Measurements from ENCODE around the gene GLIS1.
A peak's percentile ranks its signal among the peaks of the same experiment; 100 is the strongest.

The GLIS1 gene

GRCh38 chr1:53638360-53639035, 100.5 kb downstream of the GLIS1 start:
- DNase-seq (ENCODE audit: low spot score) = no peak

DNA sequence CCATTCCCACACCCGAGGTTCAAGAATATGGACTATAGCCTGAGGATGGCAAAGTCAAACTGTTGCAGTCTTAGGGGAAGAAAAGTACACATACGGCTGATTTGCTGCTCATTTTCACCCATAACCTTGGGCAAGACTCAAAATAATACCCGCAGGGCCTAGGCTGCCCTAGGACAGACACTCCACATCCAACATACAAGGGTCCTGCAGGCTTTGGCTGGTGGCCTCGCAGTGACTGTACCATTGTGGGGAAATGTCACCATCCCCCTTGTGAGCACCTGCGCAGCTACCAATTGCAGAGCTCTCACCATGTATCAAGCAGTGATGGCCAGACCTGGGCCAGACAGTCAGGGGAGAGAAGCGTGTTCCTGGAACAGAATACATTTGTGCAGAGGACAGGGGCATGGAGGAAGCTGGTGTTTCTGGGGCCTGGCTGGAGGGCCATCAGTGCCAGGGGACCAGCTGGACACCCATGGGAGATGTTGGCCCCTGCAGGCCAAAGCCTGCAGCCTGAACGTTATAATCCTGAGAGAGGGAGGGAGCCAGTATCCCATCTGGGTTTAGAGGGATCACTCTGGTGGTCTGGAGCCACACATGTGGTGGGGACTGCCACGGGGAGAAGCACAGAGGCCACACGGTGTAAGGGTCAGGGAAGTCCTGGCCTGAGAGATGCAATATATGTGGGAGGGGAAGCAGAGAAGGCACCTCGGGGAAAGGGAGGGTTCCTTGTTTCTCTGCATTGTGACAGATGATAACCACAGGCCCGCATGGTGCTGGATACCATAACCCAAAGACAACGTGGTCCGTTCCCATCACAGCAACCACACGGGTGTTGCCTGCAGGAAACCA, 101.2 kb downstream of the GLIS1 start:
- DNase-seq (ENCODE audit: low spot score) = no peak

DNA sequence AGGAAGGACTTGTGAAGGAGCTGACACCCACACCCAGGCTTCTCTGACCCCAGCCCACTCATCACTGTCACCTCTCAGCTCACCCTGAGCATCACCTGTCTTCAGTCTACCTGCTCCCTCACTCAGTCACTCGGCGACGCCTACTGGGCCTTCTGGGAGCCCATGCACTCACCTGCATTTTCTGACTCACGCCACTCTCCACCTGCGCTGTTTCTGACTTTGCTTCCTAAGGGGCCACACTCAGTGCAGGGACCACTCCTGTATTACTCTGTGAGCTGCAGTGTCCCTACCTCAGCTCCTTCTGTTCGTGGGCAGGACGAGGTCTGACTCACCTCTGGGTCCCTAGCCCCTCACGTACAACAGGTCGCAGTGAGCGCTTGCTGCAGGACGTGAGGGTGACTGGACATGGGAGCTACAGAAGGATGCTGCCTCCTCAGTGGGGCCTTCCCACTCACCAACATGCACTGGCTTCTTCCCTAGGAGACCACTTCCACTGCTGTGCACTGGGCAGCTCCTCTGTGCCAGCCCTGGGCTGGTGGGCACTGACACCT, 102.3 kb downstream of the GLIS1 start:
- no peak for DNase-seq (ENCODE audit: low spot score)

GRCh38 chr1:53634571-53634979, 104.4 kb downstream of the GLIS1 start:
- no peak for DNase-seq (ENCODE audit: low spot score)

DNA sequence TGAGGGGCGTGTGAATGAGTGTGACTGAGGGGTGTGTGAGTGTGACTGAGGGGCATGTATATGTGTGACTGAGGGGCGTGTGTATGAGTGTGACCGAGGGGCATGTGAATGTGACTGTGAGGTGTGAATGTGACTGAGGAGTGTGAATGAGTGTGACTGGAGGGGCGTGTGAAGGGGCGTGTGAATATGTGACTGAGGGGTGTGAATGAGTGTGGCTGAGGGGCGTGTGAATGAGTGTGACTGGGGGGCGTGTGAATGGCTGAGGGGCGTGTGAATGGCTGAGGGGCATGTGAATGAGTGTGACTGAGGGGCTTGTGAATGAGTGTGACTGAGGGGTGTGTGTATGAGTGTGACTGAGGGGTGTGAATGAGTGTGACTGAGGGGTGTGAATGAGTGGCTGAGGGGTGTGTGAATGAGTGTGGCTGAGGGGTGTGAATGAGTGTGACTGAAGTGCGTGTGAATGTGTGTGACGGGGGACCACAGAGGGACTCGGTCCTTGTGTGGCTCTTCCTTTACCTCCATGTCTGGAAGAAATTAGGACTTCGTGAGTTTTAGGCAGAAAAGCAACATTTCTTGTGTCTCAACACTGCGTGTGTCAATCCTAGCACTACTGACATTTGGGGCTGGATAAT, 105.8 kb downstream of the GLIS1 start:
- DNase-seq (ENCODE audit: low spot score) = no peak

GRCh38 chr1:53631622-53632310, 107.2 kb downstream of the GLIS1 start:
- DNase-seq (ENCODE audit: low spot score) = no peak

DNA sequence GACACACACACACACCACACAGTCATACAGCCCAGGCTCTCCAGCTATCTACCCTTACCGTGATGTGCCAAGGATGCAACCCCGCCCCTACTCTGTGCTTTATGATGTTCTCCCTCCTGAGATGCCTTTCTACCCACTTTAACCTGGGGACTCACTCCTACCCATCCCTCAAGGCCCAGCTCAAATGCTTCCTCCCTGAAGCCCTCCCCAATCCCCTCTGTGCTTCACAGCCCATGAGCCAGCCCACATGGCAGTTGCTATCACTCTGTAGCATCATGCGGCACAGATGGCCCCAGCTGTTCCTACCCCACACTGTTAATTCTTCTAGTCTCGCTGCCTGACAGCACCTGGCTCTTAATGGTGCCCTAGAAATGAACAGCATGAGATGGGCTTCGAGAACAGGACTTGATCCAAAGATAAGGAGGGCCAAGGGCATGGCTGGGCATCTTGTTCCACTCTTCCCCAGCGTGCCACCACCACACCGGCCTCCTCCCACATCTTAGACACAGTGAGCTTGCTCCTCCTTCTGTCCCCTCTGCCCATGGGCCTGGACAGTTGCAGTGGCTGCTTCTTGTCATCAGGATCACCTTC, 109.8 kb downstream of the GLIS1 start:
- DNase-seq (ENCODE audit: low spot score) = no peak

- DNase-seq (ENCODE audit: low spot score) = no peak
Measured at GRCh38 chr1:53628286-53628955, 110.5 kb downstream of the GLIS1 start.

DNA sequence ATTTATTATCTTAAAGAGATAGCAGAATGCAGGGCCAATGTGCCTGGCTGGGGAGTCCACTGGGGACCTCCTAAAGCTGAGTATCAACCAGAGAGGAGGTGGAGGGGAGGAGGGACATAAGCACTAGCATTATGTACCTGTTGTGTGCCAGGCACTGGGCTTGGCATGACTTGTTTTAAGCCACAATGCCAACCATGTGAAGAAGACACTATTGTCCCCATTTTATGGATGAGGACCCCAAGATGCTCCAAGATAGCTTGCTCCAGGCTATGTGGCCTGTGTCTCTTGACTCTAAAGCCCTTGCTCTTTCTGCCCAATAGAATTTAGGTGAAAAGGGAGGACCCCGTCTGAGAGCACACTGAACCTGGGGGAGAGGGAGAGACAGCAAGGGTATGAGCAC, 111.3 kb downstream of the GLIS1 start:
- no peak for DNase-seq (ENCODE audit: low spot score)

DNA sequence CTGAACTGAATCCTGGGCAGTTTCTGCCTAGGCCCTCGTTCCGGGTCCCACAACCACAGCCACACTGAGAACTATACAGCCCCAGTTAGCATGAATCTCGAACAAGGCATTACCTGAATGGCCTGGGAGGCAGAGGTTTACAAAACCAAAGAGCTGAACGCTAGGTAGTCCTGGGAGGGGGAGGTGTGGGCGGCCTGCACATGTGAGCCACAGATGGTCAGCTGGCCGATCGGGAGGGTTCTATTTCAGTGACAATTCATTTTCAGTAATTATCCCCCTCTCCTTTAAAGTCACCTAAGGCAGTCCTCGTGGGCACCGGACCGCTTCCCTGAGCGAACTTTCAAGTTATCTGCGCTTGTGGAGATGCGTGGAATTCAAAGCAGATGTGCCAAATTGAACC, 111.9 kb downstream of the GLIS1 start:
- DNase-seq (ENCODE audit: low spot score) = no peak

GRCh38 chr1:53626616-53627015, 112.3 kb downstream of the GLIS1 start:
- no peak for DNase-seq (ENCODE audit: low spot score)

DNA sequence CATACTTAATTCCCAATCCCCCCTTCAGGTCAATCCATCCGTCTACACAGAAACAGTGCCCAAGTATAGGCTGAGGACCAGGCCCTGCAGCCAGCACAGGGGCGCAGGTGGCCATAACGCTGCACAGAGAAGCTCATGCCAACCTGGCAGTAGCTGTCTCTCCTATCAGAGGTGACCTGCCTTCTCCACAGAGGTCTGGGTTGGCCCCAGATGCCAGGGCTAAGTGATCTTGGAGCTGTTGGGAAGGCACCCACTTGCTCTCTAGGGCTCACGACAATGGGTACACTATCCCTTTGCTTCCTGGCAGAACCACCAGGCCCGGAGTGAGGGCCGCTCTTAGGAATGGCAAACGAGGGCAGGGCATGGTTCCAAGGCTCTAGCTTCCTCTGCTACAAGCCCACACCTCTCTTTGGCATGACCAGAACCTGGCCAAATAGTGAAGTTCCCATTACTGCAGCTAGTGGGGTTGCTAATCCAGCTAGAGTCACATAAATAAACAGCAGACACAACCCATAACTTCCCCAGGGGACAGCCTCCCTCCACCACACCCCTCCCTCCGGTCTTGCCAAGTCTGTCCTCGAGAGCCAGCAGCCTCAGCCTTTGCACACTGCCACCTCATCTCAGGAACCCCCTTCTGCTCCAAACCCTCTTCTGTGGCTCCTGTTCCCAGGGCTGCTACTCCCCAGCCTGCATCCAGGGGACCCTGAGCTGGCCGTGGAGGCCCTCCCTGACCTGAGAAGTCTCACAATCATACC, 113.0 kb downstream of the GLIS1 start:
- no peak for DNase-seq (ENCODE audit: low spot score)

DNA sequence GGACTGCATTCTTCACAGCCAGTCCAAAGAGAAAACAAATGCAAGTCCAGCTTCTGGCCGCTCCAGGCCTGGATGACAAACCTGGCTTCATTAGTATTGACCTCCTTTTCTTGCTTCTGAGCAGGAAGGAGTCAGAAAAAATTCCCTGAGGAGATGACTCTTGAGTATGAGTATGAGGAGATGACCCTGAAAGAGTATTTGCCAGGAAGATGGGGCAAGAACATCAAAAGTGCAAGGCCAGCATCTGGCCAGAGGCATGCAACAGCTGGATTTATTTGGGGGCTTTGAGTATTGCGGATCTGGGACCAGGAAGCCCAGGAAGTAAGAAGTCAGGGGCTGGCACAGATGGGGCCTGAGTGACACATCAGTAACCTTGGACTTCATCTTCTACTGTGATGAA, 113.9 kb downstream of the GLIS1 start:
- no peak for DNase-seq (ENCODE audit: low spot score)

DNA sequence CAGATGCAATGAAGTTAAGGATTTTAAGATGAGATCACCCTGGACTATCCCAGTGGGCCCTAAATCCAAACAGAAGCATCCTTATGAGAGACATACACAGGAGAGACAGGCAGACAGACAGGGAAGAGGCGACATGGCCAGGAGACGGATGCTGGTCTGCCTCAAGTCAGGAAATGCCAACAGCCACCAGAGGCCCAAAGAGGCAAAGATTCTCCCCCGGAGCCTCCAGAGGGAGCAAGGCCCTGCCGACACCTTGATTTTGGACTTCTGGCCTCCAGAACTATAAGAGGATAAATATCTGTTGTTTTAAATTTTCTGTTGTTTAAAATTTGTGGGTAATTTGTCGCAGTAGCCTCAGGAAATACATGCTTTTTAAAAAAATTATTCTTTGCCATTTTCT, 116.4 kb downstream of the GLIS1 start:
- DNase-seq (ENCODE audit: low spot score) = no peak

DNA sequence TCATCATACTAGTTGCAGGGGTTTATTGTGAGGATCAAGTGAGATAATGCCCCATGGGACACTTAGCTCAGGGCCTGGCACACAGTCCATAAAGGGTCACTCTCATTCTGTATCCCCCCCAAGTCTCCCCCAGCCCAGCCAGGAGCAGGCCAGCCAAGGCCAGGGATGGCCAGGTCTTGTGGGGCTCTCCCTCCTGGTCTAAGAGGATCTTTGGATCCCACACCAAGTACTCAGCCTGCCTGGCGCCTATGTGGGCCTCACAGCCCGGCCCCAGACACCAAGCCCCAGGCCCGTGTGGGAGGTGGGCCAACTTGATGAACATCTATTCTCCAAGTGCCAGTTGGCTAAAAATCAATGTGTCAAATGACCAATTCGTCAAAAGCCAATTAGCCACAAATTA, 117.8 kb downstream of the GLIS1 start:
- no peak for DNase-seq (ENCODE audit: low spot score)

DNA sequence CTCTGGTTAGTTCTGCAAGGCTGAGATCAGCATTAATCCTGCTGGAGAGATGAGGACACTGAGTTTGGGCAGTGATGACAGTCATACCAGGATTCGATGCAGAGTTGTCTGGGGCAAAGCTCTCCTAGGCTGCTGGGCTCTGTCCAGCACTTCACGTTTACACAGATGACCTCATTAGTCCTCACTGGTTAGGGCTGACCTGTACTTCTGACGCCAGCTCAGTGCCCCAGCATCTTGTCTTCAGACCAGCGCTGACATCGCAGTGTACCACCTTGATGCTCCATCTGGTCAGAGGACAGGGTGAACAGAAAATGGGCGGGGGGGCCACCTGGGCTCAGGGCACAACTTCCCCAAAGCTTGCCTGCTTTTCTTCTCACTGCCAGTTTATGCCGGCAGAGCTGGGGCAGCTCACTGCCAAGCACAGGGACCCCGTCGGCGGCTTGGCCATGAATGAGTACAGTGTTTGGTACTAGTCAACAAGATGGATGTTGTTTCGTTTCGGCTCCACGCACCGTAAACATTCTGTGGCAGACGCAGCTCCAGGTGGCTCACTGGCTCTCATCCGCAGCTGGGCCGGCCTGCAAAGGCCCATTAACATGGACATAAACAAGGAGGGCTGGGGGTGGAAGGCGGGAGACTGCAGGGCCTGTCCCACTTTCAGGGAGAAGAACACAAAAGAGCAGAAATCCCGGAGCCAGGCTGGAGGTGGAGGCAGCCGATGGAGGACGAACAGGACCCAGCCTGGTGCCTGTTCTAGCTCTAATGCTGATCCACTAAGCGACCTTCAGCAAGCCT, 118.7 kb downstream of the GLIS1 start:
- DNase-seq (ENCODE audit: low spot score) = peak; percentile 67

DNA sequence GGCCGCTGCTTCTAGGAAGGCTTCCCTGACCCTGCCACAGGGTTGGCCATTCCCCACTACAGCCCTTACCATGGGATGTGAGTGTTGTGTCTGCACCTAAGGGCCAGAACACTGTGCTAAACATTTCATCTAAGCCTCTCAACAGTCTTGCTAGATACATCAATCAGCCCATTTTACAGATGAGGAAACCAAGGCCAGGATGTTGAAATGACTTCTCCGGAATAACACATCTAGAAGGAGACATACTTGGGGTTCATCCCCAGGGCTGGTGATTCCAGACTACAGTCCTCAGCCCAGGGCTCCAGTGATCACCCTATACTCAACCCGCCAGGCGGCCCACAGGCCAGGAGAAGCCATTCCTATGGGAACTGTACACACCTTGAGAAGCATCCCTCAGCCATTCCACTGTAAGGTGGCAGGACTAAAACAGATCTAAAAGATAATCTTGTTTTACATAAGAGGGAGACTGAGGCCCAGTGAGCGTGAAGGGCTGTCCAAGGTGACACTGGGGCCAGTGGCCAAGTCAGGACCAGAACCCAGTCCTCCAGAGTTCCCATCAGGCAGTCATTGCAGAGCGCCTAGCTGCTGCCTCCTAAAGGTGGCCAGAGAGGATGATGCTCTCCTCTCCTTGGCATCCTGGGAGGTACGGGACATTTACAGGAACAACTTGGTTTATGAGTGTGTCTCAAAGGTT, 119.5 kb downstream of the GLIS1 start:
- no peak for DNase-seq (ENCODE audit: low spot score)

DNA sequence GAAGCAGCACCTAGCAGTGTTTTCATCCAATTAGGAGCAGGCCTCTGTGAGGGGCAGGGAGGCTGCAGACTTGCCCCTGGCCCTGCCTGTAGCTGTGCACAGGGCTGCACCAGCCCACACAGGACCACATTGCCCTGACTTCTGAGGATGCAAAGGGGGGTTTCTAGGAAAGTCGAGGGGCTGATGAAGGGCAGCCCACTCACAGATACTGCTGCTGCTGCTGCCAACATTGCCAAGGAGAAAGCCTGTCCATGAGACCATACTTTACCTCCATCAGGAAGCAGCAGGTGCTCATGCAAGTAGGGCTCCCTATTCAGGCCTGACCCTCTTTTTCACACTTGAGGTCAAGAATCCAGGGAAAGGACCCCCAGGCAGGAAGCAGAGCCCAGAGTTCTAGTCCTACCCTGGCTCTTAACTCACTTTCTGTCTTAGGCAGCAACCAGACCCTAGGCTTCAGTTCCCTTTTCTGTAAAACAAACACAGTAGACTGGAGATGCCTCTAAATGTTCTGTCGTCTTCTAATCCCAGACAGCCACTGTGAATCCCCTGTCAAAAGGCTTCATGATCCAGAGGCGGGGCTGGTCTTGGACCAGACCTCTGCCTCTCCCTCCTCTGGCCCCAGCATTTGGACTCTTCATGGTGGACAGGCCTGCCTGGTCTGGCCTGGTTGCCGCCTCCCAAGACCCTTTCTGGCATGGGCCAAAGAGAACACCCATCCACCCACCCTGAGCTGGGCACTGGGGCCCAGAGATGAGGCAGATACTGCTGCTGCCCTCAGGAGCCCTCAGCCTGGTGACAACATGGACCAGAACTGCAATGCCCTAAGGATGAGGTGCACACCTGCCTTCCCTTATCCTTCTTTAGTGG, 120.2 kb downstream of the GLIS1 start:
- DNase-seq (ENCODE audit: low spot score) = no peak
